Dendritic cell treated with granulocyte-macrophage colony-stimulating factor and Interleukin-4, amounts not matched to agents 40 ng/mL and 50 ng/mL, for 4 days (primary cell): Measurements from ENCODE around the gene SNCG.
"Not testable (repeated sequence)": the region's sequence is repeated elsewhere in the genome, so short reads cannot be mapped to it uniquely, and the experiment has no call there.

Source experiments
- H3K27ac Mint-ChIP-seq: one replicate; pipeline ENCODE4 v1.8.0; 2022; ENCODE audit warnings: mild to moderate bottlenecking, mixed read lengths
- H3K27me3 Mint-ChIP-seq: one replicate; pipeline ENCODE4 v1.8.0; 2022; ENCODE audit warnings: mild to moderate bottlenecking, mixed read lengths
- H3K36me3 Mint-ChIP-seq: one replicate; pipeline ENCODE4 v1.8.0; 2022; ENCODE audit warnings: low read depth, mixed read lengths
- H3K4me1 Mint-ChIP-seq: one replicate; pipeline ENCODE4 v1.8.0; 2022; ENCODE audit warnings: low read depth, mixed read lengths
- H3K4me3 Mint-ChIP-seq: one replicate; pipeline ENCODE4 v1.8.0; 2022; ENCODE audit warnings: mild to moderate bottlenecking, moderate library complexity, mixed read lengths
- H3K9me3 Mint-ChIP-seq: one replicate; pipeline ENCODE4 v1.8.0; 2022; ENCODE audit warnings: mixed read lengths
- intact Hi-C: fragments of 100-400 bp; cut with micrococcal nuclease; formaldehyde crosslinking; loops from one replicate; pipeline ENCODE4 v1.15.0; 2022

The SNCG gene

DNA sequence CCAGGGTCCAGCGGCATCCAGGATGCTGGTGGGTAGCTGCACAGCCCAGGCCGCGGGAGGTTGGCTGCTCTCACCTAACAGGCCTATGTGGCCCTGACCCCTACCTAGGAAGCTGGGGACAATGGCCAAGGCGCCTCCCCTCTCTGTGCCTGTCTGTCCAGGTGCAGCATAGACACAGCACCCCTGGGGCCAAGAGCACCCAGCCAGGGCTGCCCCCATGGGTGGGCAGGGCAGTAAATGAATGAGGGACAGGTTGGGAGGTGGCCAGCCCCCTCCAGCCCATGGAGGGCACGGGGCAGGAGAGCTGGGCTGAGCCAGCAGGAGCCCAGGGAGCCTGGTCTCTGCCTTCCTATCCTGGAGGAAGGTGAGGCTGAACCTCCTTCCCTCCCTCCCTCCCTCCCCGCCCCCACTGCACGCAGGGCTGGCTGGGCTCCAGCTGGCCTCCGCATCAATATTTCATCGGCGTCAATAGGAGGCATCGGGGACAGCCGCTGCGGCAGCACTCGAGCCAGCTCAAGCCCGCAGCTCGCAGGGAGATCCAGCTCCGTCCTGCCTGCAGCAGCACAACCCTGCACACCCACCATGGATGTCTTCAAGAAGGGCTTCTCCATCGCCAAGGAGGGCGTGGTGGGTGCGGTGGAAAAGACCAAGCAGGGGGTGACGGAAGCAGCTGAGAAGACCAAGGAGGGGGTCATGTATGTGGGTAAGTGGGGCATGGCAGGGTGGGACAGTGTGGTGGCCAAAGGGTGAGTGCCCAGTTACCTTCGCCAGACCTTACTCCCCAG is at the start of gene SNCG:
SNCG (plus strand) TSS at position 484 of the 785 bp plus-strand sequence; CDS start at position 583, 99 bp downstream.
- Mint-ChIP-seq H3K36me3 (no peaks in the 10 kb centered on the region), H3K27me3 (peaks cover 9% of the 10 kb centered on the region), H3K9me3 (peaks cover 7% of the 10 kb centered on the region), H3K4me1 (peaks cover 50% of the 10 kb centered on the region), H3K27ac (peak within 1 kb of the TSS; percentile 45), H3K4me3 (no peak within 1 kb of the TSS)
- intact Hi-C loops: no loop called here

DNA sequence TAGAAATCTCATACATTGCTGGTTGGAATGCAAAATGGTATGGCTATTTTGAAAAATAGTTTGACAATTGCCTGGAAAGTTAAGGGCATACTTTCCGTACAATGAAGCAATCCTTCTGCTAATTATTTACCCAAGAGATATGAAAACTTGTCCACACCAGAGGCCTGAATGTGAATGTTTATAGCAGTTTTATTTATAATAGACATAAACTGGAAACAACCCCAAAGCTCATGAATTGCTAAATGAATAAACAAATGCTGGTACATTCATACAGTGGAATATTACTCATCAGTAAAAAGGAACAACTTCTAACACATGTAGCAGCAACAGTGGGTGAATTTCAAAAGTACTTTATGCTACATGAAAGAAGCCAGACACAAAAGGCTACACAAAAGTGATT is 43.7 kb upstream of the SNCG start:
- Mint-ChIP-seq H3K36me3 (no peaks in the 10 kb centered on the region), H3K4me1 (no peaks in the 10 kb centered on the region), H3K27ac (no peak overlapping the region), H3K9me3 (no peaks in the 10 kb centered on the region), H3K4me3 (no peak overlapping the region), H3K27me3 (no peaks in the 10 kb centered on the region)
- intact Hi-C loops: no loop called here

DNA sequence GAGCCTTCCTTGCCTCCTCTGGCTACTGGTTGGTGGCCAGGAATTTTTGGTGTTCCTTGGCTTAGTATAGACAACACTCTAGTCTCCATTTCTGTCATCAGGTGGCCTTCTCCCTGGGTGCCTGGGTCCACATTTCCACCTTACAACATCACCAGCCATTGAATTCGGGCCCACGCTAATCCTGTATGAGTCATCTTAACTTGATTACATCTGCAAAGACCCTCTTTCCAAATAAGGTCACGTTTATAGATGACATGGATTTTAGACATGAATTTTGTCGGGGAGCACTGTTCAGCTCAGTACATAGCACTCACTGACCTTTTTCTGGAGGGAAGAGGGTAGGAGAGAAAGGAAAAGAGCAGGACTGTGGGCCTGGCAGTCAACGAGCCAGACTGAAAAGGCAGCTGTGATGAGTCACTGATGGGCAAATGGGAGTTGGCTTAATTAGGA is 40.4 kb upstream of the SNCG start:
- H3K9me3 Mint-ChIP-seq: no peaks in the 10 kb centered on the region
- H3K27me3 Mint-ChIP-seq: no peaks in the 10 kb centered on the region
- H3K4me1 Mint-ChIP-seq: no peaks in the 10 kb centered on the region
- intact Hi-C loops: no loop called here
- no peaks in the 10 kb centered on the region for H3K36me3 Mint-ChIP-seq
- H3K27ac Mint-ChIP-seq: no peak overlapping the region
- H3K4me3 Mint-ChIP-seq: no peak overlapping the region

DNA sequence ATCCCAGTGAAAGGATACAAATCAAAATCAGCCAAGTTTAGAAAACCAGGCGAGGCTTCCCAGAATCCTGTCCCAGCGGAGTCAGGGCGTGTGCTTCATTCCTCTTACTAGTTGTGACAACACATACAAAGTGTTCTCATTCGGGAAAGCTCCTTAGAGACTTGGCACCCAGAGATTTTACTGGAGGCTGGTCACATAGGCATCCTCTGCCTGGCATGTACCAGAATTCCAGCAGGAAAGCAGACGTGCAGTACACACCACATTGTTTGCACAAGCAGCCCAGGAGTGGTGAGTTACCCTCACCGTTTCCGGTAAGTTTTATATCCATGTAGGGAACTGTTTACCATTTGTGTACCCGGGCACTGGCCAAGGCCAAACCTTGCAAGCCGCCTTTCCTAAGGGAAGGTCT is 35.8 kb upstream of the SNCG start:
- H3K27me3 Mint-ChIP-seq: no peaks in the 10 kb centered on the region
- no peaks in the 10 kb centered on the region for H3K4me1 Mint-ChIP-seq
- intact Hi-C loops: no loop called here
- no peaks in the 10 kb centered on the region for H3K9me3 Mint-ChIP-seq
- no peak overlapping the region for H3K27ac Mint-ChIP-seq
- H3K4me3 Mint-ChIP-seq: no peak overlapping the region
- H3K36me3 Mint-ChIP-seq: no peaks in the 10 kb centered on the region

DNA sequence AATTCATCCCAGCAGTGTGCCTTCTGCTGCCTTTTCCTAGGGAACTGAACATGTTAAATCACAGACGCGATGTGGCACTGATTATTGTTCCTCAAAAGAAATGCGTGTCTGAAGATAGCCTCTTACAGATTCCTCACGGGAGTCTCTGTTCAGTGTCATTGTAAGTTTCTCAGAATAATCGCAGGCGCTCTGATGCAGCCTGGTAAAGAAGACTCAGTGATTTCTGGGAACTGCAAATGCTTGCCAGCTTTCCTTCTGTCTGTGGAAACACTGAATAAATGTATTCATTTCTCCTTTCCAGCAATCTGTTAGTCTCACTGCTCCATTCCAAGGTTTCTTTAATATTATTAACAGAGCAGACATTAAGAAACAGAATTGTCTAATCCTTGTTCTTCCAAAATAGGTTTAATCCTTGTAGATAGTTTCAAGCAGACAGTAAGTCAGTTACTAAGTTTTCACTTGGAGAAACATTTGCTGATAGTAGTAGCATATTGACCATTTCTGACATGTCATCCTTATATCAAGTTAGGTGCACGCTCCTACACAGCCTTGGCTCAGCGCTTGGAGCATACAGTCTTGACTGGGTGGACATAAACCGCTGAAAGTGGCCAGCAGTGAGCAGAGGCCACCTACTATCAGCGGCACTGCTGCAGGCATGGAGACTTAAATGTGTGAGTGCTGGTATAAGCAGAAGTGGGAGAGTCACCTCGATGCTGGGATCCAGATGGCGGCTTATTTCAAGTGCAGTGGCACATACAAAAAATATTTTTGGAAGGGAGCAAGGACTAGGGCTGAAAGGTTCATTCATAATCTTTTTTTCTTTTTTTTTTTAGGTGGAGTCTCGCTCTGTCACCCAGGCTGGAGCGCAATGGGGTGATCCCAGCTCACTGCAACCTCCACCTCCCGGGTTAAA is 28.7 kb upstream of the SNCG start:
- Mint-ChIP-seq H3K4me1 (peaks cover 5% of the 10 kb centered on the region), H3K27ac (no peak overlapping the region), H3K36me3 (no peaks in the 10 kb centered on the region), H3K4me3 (no peak overlapping the region), H3K9me3 (no peaks in the 10 kb centered on the region), H3K27me3 (no peaks in the 10 kb centered on the region)
- intact Hi-C loops: no loop called here

DNA sequence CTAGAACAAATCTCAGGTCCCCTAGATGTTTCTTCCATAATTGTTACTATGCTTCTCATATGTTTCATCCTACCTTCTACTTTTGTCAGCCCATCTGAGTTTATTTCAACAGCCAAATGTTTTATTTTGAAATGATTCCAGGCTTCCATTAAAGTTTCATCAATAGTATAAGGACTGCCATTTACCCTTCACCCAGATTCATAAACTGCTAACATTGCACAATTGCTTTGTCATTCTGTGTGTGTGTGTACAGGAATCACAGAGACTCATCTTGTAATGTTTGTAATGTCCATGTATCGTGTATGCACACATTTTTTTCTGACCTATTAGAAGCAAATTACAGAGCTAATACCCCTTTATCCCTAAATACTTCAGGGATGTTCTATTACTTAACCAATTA is 26.5 kb upstream of the SNCG start:
- Mint-ChIP-seq H3K4me1 (peaks cover 5% of the 10 kb centered on the region), H3K27me3 (no peaks in the 10 kb centered on the region), H3K27ac (no peak overlapping the region), H3K9me3 (no peaks in the 10 kb centered on the region), H3K36me3 (no peaks in the 10 kb centered on the region), H3K4me3 (no peak overlapping the region)
- intact Hi-C loops: no loop called here

DNA sequence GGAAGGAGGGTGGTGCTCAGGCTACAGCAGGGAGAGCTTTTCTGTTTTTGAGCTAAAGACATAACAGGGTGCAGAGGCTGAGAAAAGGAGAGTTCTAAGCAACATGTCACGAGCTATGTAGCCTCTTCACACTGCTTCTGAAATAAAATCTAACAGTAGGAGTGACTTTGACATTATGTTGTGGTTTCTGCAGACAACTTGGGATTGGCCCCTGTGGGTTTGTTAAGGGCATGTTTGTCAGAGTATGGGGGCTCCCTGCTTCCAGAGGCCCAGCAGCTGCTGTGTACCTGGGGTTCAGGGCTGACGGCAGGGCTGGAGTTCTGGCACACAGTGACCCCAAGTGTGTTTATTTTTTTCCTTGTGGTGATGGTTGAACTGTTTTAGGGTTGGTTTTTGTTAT is 25.7 kb upstream of the SNCG start:
- intact Hi-C loops: no loop called here

DNA sequence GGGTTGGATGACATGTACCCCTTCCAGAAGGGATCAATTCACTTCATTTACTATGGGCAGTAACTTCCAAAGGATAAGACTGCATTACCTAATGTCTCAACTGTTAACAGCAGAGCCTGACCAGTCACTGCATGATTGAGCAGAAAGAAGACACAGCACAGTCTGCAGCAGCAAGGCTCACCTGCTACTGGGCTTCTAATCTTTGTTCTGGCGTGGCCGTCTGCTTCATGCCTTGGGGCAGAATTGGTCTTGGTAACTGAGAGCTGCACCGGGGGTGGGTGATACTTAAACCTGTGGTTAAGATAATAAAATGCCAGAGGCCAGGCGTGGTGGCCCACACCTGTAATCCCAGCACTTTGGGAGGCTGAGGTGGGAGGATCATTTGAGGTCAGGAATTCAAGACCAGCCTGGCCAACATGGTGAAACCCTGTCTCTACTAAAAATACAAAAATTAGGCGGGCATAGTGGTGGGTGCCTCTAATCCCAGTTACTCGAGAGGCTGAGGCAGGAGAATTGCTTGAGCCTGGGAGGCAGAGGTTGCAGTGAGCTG is 24.2 kb upstream of the SNCG start:
- H3K4me1 Mint-ChIP-seq, intact Hi-C loops, H3K9me3 Mint-ChIP-seq, H3K27ac Mint-ChIP-seq, H3K36me3 Mint-ChIP-seq, H3K4me3 Mint-ChIP-seq, H3K27me3 Mint-ChIP-seq: not testable (repeated sequence)

More for the DNA sequence above, 25.7 kb upstream of the SNCG start:
- Mint-ChIP-seq H3K4me1 (peaks cover 5% of the 10 kb centered on the region), H3K27me3 (no peaks in the 10 kb centered on the region), H3K36me3 (no peaks in the 10 kb centered on the region), H3K4me3 (no peak overlapping the region), H3K27ac (no peak overlapping the region), H3K9me3 (no peaks in the 10 kb centered on the region)

DNA sequence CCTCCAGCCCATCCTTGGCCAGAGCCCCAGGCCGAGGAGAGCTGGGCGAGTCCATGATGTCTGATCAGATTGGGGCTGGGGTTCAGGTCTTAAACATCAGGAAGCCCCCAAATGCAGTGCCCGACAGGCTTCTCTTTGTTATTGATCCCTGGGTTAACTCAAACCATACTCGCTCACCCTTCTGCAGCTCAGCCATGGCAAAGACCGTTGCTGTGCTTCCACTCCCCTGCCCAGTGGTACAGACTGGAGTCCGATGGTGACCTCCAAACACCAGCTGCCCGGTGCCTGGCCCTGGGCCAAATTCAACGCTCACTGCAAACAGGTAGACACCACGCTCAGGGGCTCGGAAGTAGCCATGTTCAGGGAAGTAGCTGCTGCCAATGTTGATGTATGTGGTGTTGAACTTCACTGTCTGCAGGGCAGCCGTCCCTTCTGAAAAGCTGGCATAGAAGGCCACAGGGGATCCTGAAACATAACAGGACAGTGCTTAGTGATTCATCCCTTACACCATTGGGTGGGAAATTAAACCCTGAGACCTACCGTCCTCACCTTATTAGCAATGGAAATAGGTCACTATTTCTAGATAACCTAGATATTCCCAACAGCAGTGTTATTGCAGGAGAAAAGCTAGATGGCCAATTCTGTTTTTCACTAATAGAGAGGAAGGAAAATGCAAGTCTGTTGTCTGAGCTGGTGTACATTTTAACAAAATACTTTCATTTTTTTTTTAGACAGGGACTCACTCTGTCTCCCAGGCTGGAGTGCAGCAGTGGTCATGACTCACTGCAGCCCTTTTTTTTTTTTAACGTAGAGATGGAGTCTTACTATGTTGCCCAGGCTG is 21.5 kb upstream of the SNCG start:
- H3K27ac Mint-ChIP-seq: no peak overlapping the region
- intact Hi-C loops: no loop called here
- no peak overlapping the region for H3K4me3 Mint-ChIP-seq

DNA sequence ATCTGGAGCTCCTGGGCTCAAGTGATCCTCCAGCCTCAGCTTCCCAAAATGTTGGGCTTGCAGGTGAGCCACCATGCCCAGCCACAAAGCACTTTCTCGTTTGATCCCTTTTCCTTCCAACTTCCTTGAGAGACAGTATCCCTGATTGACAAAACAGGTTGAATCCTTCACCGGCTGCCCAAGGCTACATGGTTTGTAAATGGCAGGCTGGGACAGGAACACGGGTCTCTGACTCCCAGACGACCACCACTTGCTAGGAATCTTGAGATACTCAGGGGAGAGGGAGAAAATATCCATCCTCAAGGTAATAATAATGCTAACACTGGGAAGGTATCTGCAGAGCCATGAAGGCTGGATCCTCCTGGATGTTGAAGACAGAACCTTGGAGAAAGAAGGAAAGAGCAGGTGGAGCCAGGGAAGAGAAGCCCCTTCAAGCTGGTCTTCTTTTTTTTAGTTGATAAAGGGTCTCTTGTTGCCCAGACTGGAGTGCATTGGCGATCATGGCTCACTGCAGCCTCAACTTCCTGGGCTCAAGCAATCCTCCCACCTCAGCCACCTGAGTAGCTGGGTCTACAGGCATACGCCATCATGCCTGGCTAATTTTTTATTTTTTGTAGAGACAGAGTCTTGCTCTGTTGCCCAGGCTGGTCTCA is 20.8 kb upstream of the SNCG start:
- Mint-ChIP-seq H3K4me1 (no peaks in the 10 kb centered on the region), H3K4me3 (no peak overlapping the region), H3K36me3 (no peaks in the 10 kb centered on the region), H3K9me3 (no peaks in the 10 kb centered on the region), H3K27ac (no peak overlapping the region), H3K27me3 (peaks cover 2% of the 10 kb centered on the region)
- intact Hi-C loops: no loop called here

More for the DNA sequence above, 21.5 kb upstream of the SNCG start:
- H3K36me3 Mint-ChIP-seq: no peaks in the 10 kb centered on the region
- H3K9me3 Mint-ChIP-seq: no peaks in the 10 kb centered on the region
- H3K4me1 Mint-ChIP-seq: peaks cover 1% of the 10 kb centered on the region
- peaks cover 2% of the 10 kb centered on the region for H3K27me3 Mint-ChIP-seq

DNA sequence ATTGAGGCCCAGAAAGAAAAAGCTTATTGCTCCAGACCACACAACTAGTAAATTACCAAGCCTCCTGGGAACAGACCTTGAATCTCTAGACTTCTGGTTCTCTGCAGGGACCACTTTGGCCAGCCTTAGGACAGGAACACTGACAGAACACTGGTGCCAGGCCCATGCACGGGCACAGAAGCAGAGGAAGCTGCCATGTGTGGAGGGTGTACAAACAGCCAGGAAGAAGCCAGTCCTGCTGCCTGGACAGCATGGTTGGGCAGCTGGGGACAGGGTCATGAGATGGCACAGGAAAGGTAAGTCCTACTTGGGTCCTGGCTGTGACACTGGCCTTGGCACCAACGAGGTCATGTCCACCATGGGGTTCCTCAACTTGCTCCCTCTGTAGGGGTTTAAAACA is 20.1 kb upstream of the SNCG start:
- intact Hi-C loops: no loop called here
- Mint-ChIP-seq H3K4me1 (no peaks in the 10 kb centered on the region), H3K36me3 (no peaks in the 10 kb centered on the region), H3K27ac (no peak overlapping the region), H3K4me3 (no peak overlapping the region), H3K27me3 (peaks cover 4% of the 10 kb centered on the region), H3K9me3 (no peaks in the 10 kb centered on the region)

DNA sequence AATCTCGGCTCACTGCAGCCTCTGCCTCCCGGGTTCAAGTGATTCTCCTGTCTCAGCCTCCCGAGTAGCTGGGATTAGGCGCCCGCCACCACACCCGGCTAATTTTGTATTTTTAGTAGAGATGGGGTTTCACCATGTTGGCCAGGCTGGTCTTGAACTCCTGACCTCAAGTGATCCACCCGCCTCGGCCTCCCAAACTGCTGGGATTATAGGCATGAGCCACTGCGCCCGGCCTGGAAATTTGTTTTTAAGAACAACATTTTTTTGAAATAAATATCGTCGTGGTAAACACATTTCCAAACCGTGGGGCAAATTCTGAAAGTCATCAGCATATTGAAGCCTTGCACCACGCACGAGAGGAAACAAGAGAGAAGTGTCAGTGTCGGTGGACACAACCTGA is 18.3 kb upstream of the SNCG start:
- intact Hi-C loops, H3K9me3 Mint-ChIP-seq, H3K4me1 Mint-ChIP-seq, H3K27ac Mint-ChIP-seq, H3K4me3 Mint-ChIP-seq, H3K27me3 Mint-ChIP-seq, H3K36me3 Mint-ChIP-seq: not testable (repeated sequence)

DNA sequence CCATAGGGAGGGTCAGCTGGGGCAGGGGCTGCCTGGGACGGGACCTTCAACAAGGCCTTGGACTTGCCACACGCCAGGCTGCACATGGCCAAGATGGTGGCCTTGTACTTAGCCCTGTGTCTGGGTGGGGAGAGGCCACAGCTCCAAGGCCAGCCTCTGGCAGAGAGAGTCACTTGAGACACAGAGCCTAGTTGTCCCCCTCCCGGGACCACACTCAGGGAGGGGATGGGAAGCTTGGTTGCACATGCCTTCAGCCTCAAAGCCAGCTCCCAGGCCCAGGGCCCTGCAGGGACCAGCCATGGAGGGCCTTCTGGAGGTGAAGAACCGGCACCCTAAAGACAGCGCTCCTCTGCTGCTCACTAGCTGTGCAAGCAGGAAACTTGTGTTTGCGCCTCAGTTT is 17.7 kb upstream of the SNCG start:
- no peak overlapping the region for H3K27ac Mint-ChIP-seq
- no peaks in the 10 kb centered on the region for H3K9me3 Mint-ChIP-seq
- H3K4me3 Mint-ChIP-seq: no peak overlapping the region
- no peaks in the 10 kb centered on the region for H3K4me1 Mint-ChIP-seq
- H3K27me3 Mint-ChIP-seq: peaks cover 4% of the 10 kb centered on the region
- intact Hi-C loops: no loop called here
- no peaks in the 10 kb centered on the region for H3K36me3 Mint-ChIP-seq
